Measurements from ENCODE around the gene TTC29.

DNA sequence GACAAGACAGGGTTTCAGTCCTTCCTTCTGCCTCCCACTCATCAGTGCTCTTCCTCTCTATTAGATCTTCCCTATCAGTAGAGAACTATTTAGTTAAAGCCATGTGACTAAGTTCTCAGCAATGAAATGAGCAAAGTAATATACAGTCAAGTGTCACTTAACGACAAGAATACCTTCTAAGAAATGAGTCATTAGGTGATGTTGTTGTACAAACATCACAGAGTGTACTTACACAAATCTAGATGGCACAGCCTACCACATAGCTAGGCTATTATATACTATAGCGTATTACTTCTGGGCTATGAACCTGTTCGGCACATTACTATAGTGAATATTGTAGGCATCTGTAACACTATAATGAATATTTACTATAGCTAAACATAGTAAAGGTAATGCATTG lies 235.7 kb downstream of the TTC29 start:
- TF ChIP-seq, protein P1, sequence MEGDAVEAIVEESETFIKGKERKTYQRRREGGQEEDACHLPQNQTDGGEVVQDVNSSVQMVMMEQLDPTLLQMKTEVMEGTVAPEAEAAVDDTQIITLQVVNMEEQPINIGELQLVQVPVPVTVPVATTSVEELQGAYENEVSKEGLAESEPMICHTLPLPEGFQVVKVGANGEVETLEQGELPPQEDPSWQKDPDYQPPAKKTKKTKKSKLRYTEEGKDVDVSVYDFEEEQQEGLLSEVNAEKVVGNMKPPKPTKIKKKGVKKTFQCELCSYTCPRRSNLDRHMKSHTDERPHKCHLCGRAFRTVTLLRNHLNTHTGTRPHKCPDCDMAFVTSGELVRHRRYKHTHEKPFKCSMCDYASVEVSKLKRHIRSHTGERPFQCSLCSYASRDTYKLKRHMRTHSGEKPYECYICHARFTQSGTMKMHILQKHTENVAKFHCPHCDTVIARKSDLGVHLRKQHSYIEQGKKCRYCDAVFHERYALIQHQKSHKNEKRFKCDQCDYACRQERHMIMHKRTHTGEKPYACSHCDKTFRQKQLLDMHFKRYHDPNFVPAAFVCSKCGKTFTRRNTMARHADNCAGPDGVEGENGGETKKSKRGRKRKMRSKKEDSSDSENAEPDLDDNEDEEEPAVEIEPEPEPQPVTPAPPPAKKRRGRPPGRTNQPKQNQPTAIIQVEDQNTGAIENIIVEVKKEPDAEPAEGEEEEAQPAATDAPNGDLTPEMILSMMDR (IDR thresholded peaks at IDR 0.05; ENCODE audit: poor library complexity): no peak
- no peak for TF ChIP-seq EZH2 (IDR thresholded peaks at IDR 0.05; ENCODE audit: borderline replicate concordance)

All from hepatocyte (in vitro differentiated cells).